Testis (tissue), 3 donors: ENCODE results near the gene RNF123. TPM values are rescaled to one million over a fixed set of nuclear protein-coding genes. Genes with fewer than 3 reads are reported as not detected.
A peak's percentile ranks its signal among the peaks of the same experiment; 100 is the strongest.

Source experiments
- DNase-seq: peaks from one replicate; pipeline ENCODE4 v3.0.0-alpha.2; 2019
- H3K27ac ChIP-seq, 2 donors: fragments of 200-600 bp; sonication (generic); one replicate each; pipeline ENCODE4 v1.5.1; 2019
- H3K27me3 ChIP-seq: fragments of 200-600 bp; sonication (generic); one replicate; pipeline ENCODE4 v1.5.1; 2019
- H3K36me3 ChIP-seq: fragments of 200-600 bp; sonication (generic); one replicate; pipeline ENCODE4 v1.5.1; 2017; ENCODE audit warnings: low read depth; ENCODE audit errors: missing control alignments
- H3K4me1 ChIP-seq: fragments of 200-600 bp; sonication (generic); one replicate; pipeline ENCODE4 v1.5.1; 2019
- H3K4me3 ChIP-seq, 2 donors: fragments of 200-600 bp; sonication (generic); one replicate each; pipeline ENCODE4 v1.5.1; 2017 to 2019
- H3K9me3 ChIP-seq: fragments of 200-600 bp; sonication (generic); one replicate; pipeline ENCODE4 v1.5.1; 2017
- CTCF ChIP-seq, 3 experiments: fragments of 450-650 bp in 2 of 3; fragments of 200-600 bp in 1 of 3; sonication (generic) in 1 of 3; IDR thresholded peaks; one replicate each; pipeline ENCODE4 v1.5.1; 2016 to 2019; ENCODE audit warnings: antibody characterized with exemption in 3 of 3, mild to moderate bottlenecking in 2 of 3, moderate library complexity in 1 of 3
- POLR2A ChIP-seq: fragments of 450-650 bp; IDR thresholded peaks from one replicate; pipeline ENCODE4 v1.6.1; 2017; ENCODE audit warnings: antibody characterized with exemption, mild to moderate bottlenecking, moderate library complexity
- WGBS, 2 donors: methylation state at CpG; one replicate each; pipeline ENCODE4 v1.1.5; 2018; 5-methylcytosine and 5-hydroxymethylcytosine counted together
- intact Hi-C: fragments of 100-400 bp; cut with DNase I; formaldehyde crosslinking; loops from one replicate; pipeline ENCODE4 v1.15.1; 2023; ENCODE audit warnings: low total_unique reads
- polyA plus RNA-seq: library from polyadenylated mRNA; stranded (reverse); fragments of 350-450 nt; fragmentation: Illumina TruSeq; extraction: RNeasy Lipid Tissue Mini Kit (QIAGEN cat#74804); gene quantifications from one replicate; pipeline ENCODE4 v1.2.3, GENCODE V29; 2014; ENCODE audit warnings: low read depth, low replicate concordance; ENCODE audit not compliant: insufficient read depth
- total RNA-seq, 2 donors: library from RNA; depleted of rRNA; stranded (reverse); fragments of >200 nt; gene quantifications; one replicate each; pipeline ENCODE4 v1.2.3, GENCODE V29; 2016

Gene RNF123
- total and polyA plus RNA-seq, 3 donors from 2014 or later = 54.7 to 79.7 (median 72.4) TPM

- DNase-seq = no peak
- no peaks in the 10 kb centered on the region for H3K27me3 ChIP-seq
- intact Hi-C loops = no loop called here
- H3K4me1 ChIP-seq = peaks cover 55% of the 10 kb centered on the region
- H3K4me3 ChIP-seq = no peak overlapping the region
- no peaks in the 10 kb centered on the region for H3K9me3 ChIP-seq
- peaks cover 3% of the 10 kb centered on the region for H3K36me3 ChIP-seq
- WGBS, 2 donors = 65 to 67% methylated on average over 4 of the region's 4 CpGs
- H3K27ac ChIP-seq = peak overlapping the region; percentile 55 to 70
- TF ChIP-seq POLR2A (no peak), CTCF (IDR thresholded peaks at IDR 0.05) (no peak)
Observed at GRCh38 chr3:49751501-49751900, 62.1 kb downstream of the RNF123 start.

GRCh38 chr3:49754536-49754935 lies 65.2 kb downstream of the RNF123 start:
- DNase-seq = no peak
- Histone ChIP-seq H3K27me3 (no peaks in the 10 kb centered on the region), H3K9me3 (no peaks in the 10 kb centered on the region), H3K36me3 (no peaks in the 10 kb centered on the region), H3K4me1 (peaks cover 53% of the 10 kb centered on the region), H3K27ac (peak overlapping the region; percentile 55 to 70), H3K4me3 (no peak overlapping the region)
- WGBS, 2 donors = 53 to 82% methylated on average over 1 of the region's 1 CpG
- TF ChIP-seq POLR2A = no peak
- no peak for TF ChIP-seq CTCF (IDR thresholded peaks at IDR 0.05)
- intact Hi-C loops = no loop called here

- intact Hi-C loops = no loop called here
- Histone ChIP-seq H3K9me3 (no peaks in the 10 kb centered on the region), H3K4me3 (no peak overlapping the region), H3K36me3 (no peaks in the 10 kb centered on the region), H3K27ac (peak overlapping the region; percentile 39 to 48), H3K4me1 (peaks cover 51% of the 10 kb centered on the region), H3K27me3 (no peaks in the 10 kb centered on the region)
- 25 to 32% methylated on average over 1 of the region's 1 CpG for WGBS, 2 donors
- no peak for DNase-seq
- TF ChIP-seq POLR2A = no peak
- TF ChIP-seq CTCF (IDR thresholded peaks at IDR 0.05) = no peak
Observed at GRCh38 chr3:49756036-49756435, 66.7 kb downstream of the RNF123 start.

- H3K27me3 ChIP-seq = no peaks in the 10 kb centered on the region
- no peaks in the 10 kb centered on the region for H3K36me3 ChIP-seq
- peak overlapping the region in 1 of 2 donors; percentile 55 for H3K27ac ChIP-seq
- WGBS, 2 donors = 49 to 85% methylated on average over 2 of the region's 2 CpGs
- DNase-seq = no peak
- intact Hi-C loops = no loop called here
- peaks cover 47% of the 10 kb centered on the region for H3K4me1 ChIP-seq
- TF ChIP-seq CTCF (IDR thresholded peaks at IDR 0.05) (no peak), POLR2A (no peak)
- H3K9me3 ChIP-seq = no peaks in the 10 kb centered on the region
- H3K4me3 ChIP-seq = no peak overlapping the region
Observed at GRCh38 chr3:49757197-49757596, 67.8 kb downstream of the RNF123 start.

- Histone ChIP-seq H3K9me3 (no peaks in the 10 kb centered on the region), H3K27ac (peak overlapping the region; percentile 21 to 51), H3K36me3 (no peaks in the 10 kb centered on the region), H3K4me3 (no peak overlapping the region), H3K27me3 (no peaks in the 10 kb centered on the region), H3K4me1 (peaks cover 30% of the 10 kb centered on the region)
- TF ChIP-seq POLR2A (no peak), CTCF (IDR thresholded peaks at IDR 0.05) (no peak)
- intact Hi-C loops = no loop called here
- WGBS, 2 donors = 27 to 41% methylated on average over 1 of the region's 1 CpG
- peak; percentile 67 for DNase-seq
Observed at GRCh38 chr3:49759226-49759625, 69.9 kb downstream of the RNF123 start.
